HEK293T (cell line): ENCODE results near the gene U2AF2.
A peak's percentile ranks its signal among the peaks of the same experiment; 100 is the strongest.

Source experiments
- CTCF ChIA-PET: fragments of 350-600 bp; formaldehyde crosslinking; extraction: SDS; loops from one replicate; lab custom pipeline; 2021; ENCODE audit warnings: antibody characterized with exemption, inconsistent platforms; lab: Yijun Ruan, JAX
- POLR2A ChIA-PET: fragments of 350-600 bp; formaldehyde crosslinking; extraction: SDS; loops from one replicate; lab custom pipeline; 2020; ENCODE audit warnings: antibody characterized with exemption, inconsistent platforms; lab: Yijun Ruan, JAX
- DNase-seq: peaks from one replicate; pipeline ENCODE4 v3.0.0; 2012; ENCODE audit warnings: mixed read lengths; ENCODE audit errors: extremely low spot score
- ARNT ChIP-seq: fragments of 450-650 bp; IDR thresholded peaks from 2 replicates; pipeline ENCODE4 v1.6.1; 2017; ENCODE audit warnings: mild to moderate bottlenecking
- BHLHE40 ChIP-seq: fragments of 450-650 bp; IDR thresholded peaks from 2 replicates; pipeline ENCODE4 v1.6.1; 2016; ENCODE audit warnings: mild to moderate bottlenecking, moderate library complexity, borderline replicate concordance
- CTBP1 ChIP-seq: fragments of 450-650 bp; IDR thresholded peaks from 2 replicates; pipeline ENCODE4 v1.6.1; 2016; ENCODE audit warnings: borderline replicate concordance
- ELF4 ChIP-seq: fragments of 450-650 bp; IDR thresholded peaks from 2 replicates; pipeline ENCODE4 v1.6.1; 2017; ENCODE audit warnings: antibody characterized with exemption
- FOXA1 ChIP-seq: fragments of 450-650 bp; IDR thresholded peaks from 2 replicates; pipeline ENCODE4 v1.6.1; 2016; ENCODE audit warnings: mild to moderate bottlenecking
- FOXK2 ChIP-seq: fragments of 450-650 bp; IDR thresholded peaks from 2 replicates; pipeline ENCODE4 v1.6.1; 2016; ENCODE audit warnings: mild to moderate bottlenecking
- FOXM1 ChIP-seq: fragments of 450-650 bp; IDR thresholded peaks from 2 replicates; pipeline ENCODE4 v1.6.1; 2017; ENCODE audit warnings: mild to moderate bottlenecking, borderline replicate concordance
- HDGF ChIP-seq: fragments of 450-650 bp; IDR thresholded peaks from 2 replicates; pipeline ENCODE4 v1.6.1; 2017; ENCODE audit warnings: antibody characterized with exemption, borderline replicate concordance
- L3MBTL2 ChIP-seq: fragments of 450-650 bp; conservative IDR thresholded peaks from 2 replicates; pipeline ENCODE4 v1.6.1; 2016; ENCODE audit warnings: mild to moderate bottlenecking
- LEF1 ChIP-seq: fragments of 450-650 bp; IDR thresholded peaks from 2 replicates; pipeline ENCODE4 v1.6.1; 2017; ENCODE audit warnings: mild to moderate bottlenecking, borderline replicate concordance
- NFRKB ChIP-seq: fragments of 450-650 bp; IDR thresholded peaks from 2 replicates; pipeline ENCODE4 v1.6.1; 2016; ENCODE audit warnings: mild to moderate bottlenecking, moderate library complexity
- PKNOX1 ChIP-seq: fragments of 450-650 bp; IDR thresholded peaks from 2 replicates; pipeline ENCODE4 v1.6.1; 2016
- SP1 ChIP-seq: fragments of 450-650 bp; IDR thresholded peaks from 2 replicates; pipeline ENCODE4 v1.6.1; 2017
- SUZ12 ChIP-seq: fragments of 450-650 bp; IDR thresholded peaks from 2 replicates; pipeline ENCODE4 v1.6.1; 2016; ENCODE audit warnings: mild to moderate bottlenecking
- TARDBP ChIP-seq: fragments of 450-650 bp; IDR thresholded peaks from 2 replicates; pipeline ENCODE4 v1.6.1; 2016
- ZNF384 ChIP-seq: fragments of 450-650 bp; IDR thresholded peaks from 2 replicates; pipeline ENCODE4 v1.6.1; 2016

Gene U2AF2

GRCh38 chr19:55625004-55625326 lies 29.9 kb upstream of the U2AF2 start:
- CTCF ChIA-PET = interaction anchor here (0.6 to 1.1 kb wide), 5 partner anchors 15 to 466 kb away, joined by 3 to 5 read pairs (median 3); partner anchors contain the start of gene ZNF865
- POLR2A ChIA-PET = interaction anchor here (0.5 to 2.9 kb wide), 12 partner anchors 8 to 507 kb away, joined by 3 to 24 read pairs (median 5); partner anchors contain the start of genes FIZ1, UBE2S, ZNF524 and ZNF628
- no peak for DNase-seq
- peak; percentile 62; the same call in 1 of the 2 replicates for TF ChIP-seq PKNOX1
- peak; percentile 69; the same call in 1 of the 2 replicates for TF ChIP-seq ZNF384
- TF ChIP-seq TARDBP = no peak

GRCh38 chr19:55626350-55626749 lies 28.5 kb upstream of the U2AF2 start:
- CTCF ChIA-PET = no interaction called here
- POLR2A ChIA-PET = interaction anchor here (1.3 to 1.4 kb wide), 2 partner anchors 22 to 28 kb away, joined by 5 read pairs; partner anchors contain the start of genes U2AF2 and ZNF865

GRCh38 chr19:55632463-55632834 lies 22.4 kb upstream of the U2AF2 start:
- no peak for TF ChIP-seq TARDBP
- no peak for TF ChIP-seq ELF4
- no peak for TF ChIP-seq L3MBTL2
- no peak for TF ChIP-seq CTBP1
- TF ChIP-seq FOXK2 = no peak
- TF ChIP-seq BHLHE40 = no peak
- TF ChIP-seq SP1 = no peak
- ChIA-PET POLR2A (interaction anchor here (0.7 to 2.1 kb wide), 8 partner anchors 9 to 373 kb away, joined by 3 to 16 read pairs (median 4); partner anchors contain the start of genes FIZ1, PPP6R1, U2AF2 and ZNF524), CTCF (interaction anchor here (0.6 to 2.3 kb wide), 9 partner anchors 14 to 751 kb away, joined by 3 to 12 read pairs (median 5); partner anchors contain the start of gene ZNF865)
- DNase-seq = peak; percentile 63

More at GRCh38 chr19:55626350-55626749, 28.5 kb upstream of the U2AF2 start:
- TF ChIP-seq FOXK2 = no peak
- TF ChIP-seq BHLHE40 = no peak
- no peak for TF ChIP-seq CTBP1
- no peak for TF ChIP-seq ZNF384
- TF ChIP-seq SP1 = no peak
- no peak for TF ChIP-seq PKNOX1
- no peak for TF ChIP-seq ELF4
- no peak for TF ChIP-seq ARNT
- TF ChIP-seq L3MBTL2 = no peak
- no peak for DNase-seq

- TF ChIP-seq CTBP1 (no peak), LEF1 (no peak), FOXM1 (no peak), ZNF384 (no peak), NFRKB (no peak), FOXA1 (no peak), SUZ12 (no peak), PKNOX1 (no peak), HDGF (no peak), ARNT (no peak), BHLHE40 (no peak), FOXK2 (no peak), SP1 (no peak), TARDBP (no peak), ELF4 (no peak), L3MBTL2 (no peak)
- no peak for DNase-seq
- POLR2A ChIA-PET = interaction anchor here (1.0 to 2.1 kb wide), 8 partner anchors 9 to 38 kb away, joined by 3 to 16 read pairs (median 5); partner anchors contain the start of genes FIZ1, U2AF2, ZNF524 and ZNF784
- CTCF ChIA-PET = interaction anchor here (0.6 to 2.1 kb wide), 4 partner anchors 13 to 544 kb away, joined by 3 to 12 read pairs (median 3); partner anchors contain the start of gene FIZ1
Observed at GRCh38 chr19:55633861-55634260, 21.0 kb upstream of the U2AF2 start.

- no peak for TF ChIP-seq PKNOX1
- no peak for TF ChIP-seq FOXA1
- TF ChIP-seq BHLHE40 = no peak
- no peak for TF ChIP-seq NFRKB
- TF ChIP-seq ELF4 = no peak
- TF ChIP-seq ARNT = no peak
- TF ChIP-seq ZNF384 = no peak
- no peak for TF ChIP-seq FOXK2
- TF ChIP-seq TARDBP = no peak
- no peak for TF ChIP-seq CTBP1
- no peak for TF ChIP-seq SP1
- no peak for TF ChIP-seq SUZ12
- no peak for TF ChIP-seq FOXM1
- TF ChIP-seq HDGF = no peak
- TF ChIP-seq LEF1 = no peak
- TF ChIP-seq L3MBTL2 = no peak
- ChIA-PET CTCF (interaction anchor here (0.6 kb wide), 1 partner anchor 19 kb away, joined by 3 read pairs; no protein-coding TSS in a partner anchor), POLR2A (interaction anchor here (0.9 to 1.4 kb wide), 3 partner anchors 11 to 30 kb away, joined by 3 to 6 read pairs (median 4); partner anchors contain the start of genes ZNF784 and ZNF865)
- DNase-seq = no peak
Observed at GRCh38 chr19:55635334-55635717, 19.5 kb upstream of the U2AF2 start.
